Measurements from ENCODE around the gene PTPMT1.
"Not testable (repeated sequence)": the region's sequence is repeated elsewhere in the genome, so short reads cannot be mapped to it uniquely, and the experiment has no call there.

PTPMT1 gene, protein sequence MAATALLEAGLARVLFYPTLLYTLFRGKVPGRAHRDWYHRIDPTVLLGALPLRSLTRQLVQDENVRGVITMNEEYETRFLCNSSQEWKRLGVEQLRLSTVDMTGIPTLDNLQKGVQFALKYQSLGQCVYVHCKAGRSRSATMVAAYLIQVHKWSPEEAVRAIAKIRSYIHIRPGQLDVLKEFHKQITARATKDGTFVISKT

DNA sequence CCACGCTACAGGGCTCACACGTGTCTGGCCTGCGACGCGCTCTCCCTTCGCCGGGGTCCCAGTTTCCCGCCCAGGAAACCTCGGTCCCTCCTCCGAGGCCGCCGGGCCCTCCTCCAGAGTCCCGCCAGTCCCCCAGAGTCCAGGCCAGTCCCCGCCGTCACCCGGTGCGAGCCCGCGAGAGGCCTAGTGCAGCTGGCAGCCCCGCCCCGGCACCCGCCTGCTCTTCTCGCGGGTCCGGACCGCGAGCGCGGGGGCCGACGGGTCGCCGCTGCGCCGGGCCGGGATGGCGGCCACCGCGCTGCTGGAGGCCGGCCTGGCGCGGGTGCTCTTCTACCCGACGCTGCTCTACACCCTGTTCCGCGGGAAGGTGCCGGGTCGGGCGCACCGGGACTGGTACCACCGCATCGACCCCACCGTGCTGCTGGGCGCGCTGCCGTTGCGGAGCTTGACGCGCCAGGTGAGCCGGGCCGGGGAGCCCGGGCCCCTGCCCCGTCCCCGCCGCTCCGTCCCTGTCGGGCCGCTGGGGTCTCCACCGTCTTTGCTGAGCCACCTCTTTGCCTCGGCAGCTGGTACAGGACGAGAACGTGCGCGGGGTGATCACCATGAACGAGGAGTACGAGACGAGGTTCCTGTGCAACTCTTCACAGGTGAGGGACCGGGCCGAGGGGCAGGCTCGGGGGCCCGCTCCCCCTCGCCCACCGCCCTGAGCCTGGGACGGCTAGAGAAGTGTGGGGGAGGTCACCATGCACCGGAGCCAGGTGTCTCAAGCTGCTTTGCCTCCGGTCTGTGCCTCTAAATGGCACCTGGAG, at the start of gene PTPMT1:
TSS of gene PTPMT1 (plus strand) at position 260 of the 809 bp plus-strand sequence. CDS start at position 284, 24 bp downstream.
- FAIRE-seq (no peak), DNase-seq (ENCODE audit: insufficient read length, low spot score) (peak; percentile 80)
- TF ChIP-seq POLR2A (IDR thresholded peaks at IDR 0.05; ENCODE audit: low read depth, low read length), result peak; percentile 89

DNA sequence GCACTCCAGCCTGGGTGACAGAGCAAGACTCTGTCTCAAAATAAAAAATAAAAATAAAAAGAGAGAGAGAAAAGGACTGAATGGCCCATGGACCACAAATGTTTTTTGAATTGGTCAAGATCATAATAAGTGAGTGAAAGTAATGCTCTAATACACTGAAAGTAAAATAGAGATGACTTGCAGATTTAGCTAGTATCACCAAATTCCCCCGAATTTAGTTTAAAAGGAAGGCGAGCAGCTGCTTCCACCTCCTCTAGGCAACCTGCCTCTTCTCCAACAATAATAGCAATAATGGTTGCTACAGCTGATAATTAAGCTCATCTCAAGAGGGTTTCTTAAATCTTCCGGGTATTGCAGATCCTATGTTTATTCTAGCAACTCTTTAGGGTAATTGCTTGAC, 49.2 kb upstream of the PTPMT1 start:
- DNase-seq (ENCODE audit: insufficient read length, low spot score) (no peak), FAIRE-seq (no peak)
- no peak for TF ChIP-seq POLR2A (IDR thresholded peaks at IDR 0.05; ENCODE audit: low read depth, low read length)

DNA sequence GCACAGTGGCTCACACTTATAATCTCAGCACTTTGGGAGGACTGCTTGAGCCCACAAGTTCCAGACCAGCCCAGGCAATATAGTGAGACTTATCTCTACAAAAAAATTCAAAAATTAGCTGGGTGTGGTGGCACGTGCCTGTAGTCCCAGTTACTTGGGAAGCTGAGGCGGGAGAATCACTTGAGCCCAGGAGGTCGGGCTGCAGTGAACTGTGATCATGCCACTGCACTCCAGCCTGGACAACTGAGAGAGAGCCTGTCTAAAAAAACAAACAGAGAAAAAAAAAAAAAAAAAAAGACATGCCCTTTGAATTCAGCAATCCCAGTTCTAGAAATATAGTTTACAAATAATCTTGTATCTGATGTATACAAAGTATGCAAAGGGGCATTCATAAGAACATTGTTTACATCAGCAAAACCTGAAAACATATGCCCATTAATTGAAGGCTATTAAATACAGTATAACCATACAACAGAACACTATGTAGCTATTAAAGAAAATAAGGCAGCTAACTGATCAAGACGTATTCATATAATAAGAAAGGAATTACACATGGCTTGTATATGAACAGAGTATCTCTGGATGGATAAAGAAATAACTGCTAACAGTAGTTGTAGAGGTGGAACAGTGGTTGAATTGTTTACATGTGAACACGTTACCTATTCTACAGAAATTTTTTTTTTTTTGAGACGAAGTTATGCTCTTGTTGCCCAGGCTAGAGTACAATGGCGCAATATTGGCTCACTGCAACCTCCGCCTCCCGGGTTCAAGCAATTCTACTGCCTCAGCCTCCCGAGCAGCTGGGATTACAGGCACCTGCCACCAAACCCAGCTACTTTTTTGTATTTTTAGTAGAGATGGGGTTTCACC, 48.2 kb upstream of the PTPMT1 start:
- no peak for TF ChIP-seq POLR2A (IDR thresholded peaks at IDR 0.05; ENCODE audit: low read depth, low read length)
- no peak for FAIRE-seq

DNA sequence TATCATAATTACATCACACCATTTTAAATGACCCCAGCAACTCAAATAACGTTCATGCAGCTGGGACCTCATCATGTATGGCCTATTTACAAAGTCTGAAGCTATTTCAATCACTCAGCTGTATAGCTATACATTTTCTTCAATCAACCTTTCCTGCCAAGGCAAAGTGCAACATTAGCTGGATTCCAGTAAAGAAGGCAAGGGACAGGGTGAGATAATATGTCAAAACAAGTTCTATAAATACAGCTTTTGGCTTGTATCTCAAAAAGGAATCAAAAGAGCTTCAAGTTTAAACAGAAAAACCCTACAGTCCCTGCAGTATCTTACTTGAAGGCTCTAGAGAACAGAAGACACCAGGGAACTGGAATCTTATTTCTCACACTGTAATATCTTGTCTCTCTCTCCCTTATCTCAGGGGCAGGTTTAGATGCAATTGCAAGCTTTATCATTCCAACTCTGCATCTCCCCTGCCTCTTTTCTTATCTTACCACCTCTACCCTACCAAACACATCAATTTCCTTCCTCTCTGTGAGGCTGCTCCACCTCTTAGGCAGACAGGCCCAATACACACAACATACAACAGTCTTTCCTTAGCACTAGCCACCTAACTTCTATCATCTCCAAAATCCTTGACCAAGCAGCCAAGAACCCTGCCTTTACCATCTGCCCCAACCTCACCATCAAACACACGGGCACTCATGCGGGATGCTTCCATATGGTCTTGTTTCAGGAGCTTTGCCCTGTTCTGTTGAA, 47.0 kb upstream of the PTPMT1 start:
- no peak for FAIRE-seq
- DNase-seq (ENCODE audit: insufficient read length, low spot score), result no peak
- TF ChIP-seq POLR2A (IDR thresholded peaks at IDR 0.05; ENCODE audit: low read depth, low read length), result no peak

More for the DNA sequence above, 48.2 kb upstream of the PTPMT1 start:
- no peak for DNase-seq (ENCODE audit: insufficient read length, low spot score)

DNA sequence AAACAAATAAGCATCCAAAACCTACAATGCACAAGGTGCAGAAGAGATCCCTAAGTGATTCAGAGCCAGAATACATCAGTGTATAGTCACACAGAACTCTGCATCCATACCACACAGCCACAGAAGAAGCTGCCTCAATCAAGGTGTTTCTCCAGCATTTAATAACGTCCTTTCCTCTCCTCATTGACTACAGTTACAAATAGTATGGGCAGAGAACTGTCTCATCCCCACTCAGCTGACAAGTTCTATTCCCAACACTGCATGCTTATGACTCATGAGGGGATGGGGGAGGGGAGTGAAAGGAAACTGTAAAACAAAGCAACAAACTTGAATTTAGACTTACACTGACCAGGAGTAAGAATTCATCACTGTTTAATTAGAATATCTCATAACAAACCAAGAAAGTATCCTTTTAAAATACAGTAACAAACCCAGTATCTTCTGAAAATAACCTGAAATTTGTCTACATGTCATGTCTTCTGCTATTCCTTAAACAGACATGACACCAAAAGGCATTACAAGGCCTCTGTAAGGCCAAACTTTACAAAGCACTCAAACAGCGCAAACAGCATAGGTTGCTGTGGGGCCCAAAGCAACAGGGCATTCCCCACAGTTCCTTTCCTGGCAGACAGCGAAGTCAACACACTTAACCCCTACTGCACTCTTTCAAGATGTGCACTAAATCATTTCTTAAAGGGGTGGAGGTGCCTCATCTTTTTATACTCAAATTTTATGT, 41.7 kb upstream of the PTPMT1 start:
- FAIRE-seq, result peak; percentile 95
- TF ChIP-seq POLR2A (IDR thresholded peaks at IDR 0.05; ENCODE audit: low read depth, low read length), result no peak
- peak; percentile 63 for DNase-seq (ENCODE audit: insufficient read length, low spot score)

DNA sequence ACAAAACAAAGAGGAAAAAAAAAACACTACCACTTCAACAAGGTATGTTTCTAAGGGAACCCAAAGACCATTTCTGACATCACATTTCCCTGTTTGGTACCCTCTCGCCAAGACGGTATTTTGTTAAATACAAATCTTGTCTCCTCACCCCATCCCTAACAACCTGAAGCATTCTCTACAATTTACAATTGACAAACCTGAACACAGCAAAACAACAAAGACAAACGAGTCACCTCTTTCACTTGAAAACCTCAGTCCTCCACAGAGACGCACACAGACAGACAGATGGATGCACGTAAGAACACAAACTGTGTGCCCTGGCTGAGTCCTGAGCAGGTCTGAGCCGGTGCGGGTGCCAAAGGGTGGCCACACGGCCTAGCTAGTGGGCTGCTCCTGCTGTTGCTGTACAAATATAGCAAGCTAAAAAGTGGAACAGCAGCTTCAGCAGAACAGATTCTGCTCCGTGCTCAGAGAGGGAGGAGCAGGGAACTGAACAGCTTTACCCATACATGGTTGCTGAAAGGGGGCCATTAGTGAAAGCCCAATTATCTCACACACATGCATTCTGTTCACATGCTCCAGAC, 41.0 kb upstream of the PTPMT1 start:
- FAIRE-seq (peak; percentile 15), DNase-seq (ENCODE audit: insufficient read length, low spot score) (no peak)
- no peak for TF ChIP-seq POLR2A (IDR thresholded peaks at IDR 0.05; ENCODE audit: low read depth, low read length)

DNA sequence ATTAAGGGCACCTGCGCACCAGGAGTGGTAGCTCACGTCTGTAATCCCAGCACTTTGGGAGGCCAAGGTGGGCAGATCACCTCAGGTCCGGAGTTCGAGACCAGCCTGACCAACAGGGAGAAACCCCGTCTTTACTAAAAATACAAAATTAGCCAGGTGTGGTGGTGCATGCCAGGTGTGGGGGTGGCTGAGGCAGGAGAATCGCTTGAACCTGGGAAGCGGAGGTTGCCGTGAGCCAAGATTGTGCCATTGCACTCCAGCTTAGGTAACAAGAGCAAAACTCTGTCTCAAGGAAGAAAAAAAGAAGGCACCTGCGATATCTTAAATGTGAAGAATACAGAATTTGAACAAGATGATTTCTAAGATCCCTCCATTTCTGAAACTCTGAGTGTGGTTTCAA, 39.4 kb upstream of the PTPMT1 start:
- DNase-seq (ENCODE audit: insufficient read length, low spot score); FAIRE-seq: not testable (repeated sequence)

DNA sequence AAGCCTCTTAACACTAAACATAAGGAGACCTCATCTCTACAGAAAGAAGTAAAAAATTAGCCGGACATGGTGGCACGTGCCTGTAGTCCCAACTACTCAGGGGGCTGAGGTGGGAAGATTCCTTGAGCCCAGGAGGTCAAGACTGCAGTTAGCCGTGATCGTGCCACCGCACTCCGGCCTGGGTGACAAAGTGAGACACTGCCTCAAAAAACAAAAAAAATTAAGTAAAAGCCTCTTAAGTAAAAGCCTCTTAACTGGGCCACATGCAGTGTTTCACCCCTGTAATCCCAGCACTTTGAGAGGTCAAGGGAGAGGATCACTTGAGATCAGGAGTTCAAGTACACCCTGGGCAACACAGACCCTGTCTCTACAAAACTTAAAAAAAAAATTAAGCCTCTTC, 38.2 kb upstream of the PTPMT1 start:
- no peak for DNase-seq (ENCODE audit: insufficient read length, low spot score)
- TF ChIP-seq POLR2A (IDR thresholded peaks at IDR 0.05; ENCODE audit: low read depth, low read length), result no peak
- FAIRE-seq, result no peak

DNA sequence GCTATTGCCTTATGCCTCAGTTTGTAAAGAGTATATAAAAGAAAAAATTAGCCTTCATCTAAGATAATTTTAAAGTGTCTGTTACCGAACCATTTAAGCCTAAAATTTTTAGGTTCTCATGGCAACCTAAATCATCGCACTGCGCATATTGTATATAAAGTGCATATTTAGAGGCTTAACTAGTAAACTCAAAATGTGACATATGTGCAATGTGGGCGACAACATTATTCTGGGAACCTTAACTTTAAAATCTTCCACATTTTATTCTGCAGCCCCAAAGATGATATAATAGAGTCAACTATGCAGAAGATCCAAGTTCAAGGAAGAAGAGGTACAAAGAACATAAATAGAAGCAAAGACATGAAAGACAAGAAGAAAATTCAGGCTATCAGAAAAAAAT, 35.4 kb upstream of the PTPMT1 start:
- TF ChIP-seq POLR2A (IDR thresholded peaks at IDR 0.05; ENCODE audit: low read depth, low read length), result no peak
- DNase-seq (ENCODE audit: insufficient read length, low spot score) (no peak), FAIRE-seq (no peak)

DNA sequence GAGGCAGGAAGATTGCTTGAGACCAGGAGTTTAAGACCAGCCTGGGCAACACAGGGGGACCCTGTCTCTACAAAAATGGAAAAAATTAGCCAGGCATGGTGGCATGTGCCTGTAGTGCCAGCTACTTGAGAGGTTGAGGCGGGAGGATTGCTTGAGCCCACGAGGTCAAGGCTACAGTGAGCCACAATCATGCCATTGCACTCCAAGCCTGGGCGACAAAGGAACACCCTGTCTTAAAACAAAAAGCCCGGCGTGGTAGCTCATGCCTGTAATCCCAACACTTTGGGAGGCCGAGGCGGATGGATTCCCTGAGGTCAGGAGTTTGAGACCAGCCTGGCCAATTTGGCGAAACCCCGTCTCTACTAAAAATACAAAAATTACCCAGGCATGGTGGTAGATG, 34.7 kb upstream of the PTPMT1 start:
- not testable (repeated sequence) for FAIRE-seq; DNase-seq (ENCODE audit: insufficient read length, low spot score)

DNA sequence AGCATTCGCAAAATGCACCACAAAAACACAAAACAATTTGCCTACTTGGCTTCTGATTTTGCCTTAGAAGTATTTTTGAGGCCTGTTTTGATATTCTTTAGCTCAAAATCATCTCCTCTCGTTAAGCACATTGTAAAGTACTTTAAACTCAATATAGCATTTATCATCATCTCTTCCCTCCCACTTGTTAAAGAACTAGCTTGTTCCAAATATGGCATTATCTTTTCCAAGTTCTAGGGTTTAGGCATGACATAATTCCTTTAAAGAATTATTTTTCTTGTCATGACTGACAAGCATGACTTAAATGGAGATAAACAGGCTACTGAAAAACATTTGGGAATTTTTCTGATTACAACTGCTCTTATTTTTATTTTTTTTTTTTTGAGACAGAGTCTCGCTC, 33.7 kb upstream of the PTPMT1 start:
- DNase-seq (ENCODE audit: insufficient read length, low spot score) (no peak), FAIRE-seq (no peak)
- no peak for TF ChIP-seq POLR2A (IDR thresholded peaks at IDR 0.05; ENCODE audit: low read depth, low read length)

DNA sequence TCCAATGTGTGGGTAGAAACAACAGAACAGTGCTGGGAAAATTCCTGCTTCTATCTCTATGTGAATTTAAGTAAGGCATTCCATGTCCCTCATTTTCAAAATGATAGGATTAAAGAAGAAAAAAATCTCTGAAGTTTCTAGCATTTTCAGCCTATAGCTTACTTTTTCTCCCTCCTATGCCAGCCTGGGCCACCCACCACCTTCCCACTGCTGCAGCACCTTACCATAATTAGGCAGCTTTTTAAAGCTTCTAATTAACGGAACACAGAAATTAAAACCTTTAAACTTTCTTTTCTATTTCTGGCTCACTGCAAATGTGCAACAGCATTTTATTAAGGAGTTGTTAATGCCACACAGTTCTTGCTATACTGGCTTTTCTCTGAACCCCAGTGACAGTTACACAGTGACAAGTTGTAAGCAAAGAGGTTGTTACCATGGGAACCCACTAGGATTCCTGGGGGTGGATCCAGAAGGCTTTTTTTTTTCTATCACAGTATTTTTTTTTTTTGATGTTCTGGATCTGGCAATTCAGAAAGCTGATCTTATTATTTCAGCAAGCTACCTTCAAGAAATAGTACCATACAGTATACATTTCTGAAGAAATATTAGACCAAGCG, 32.7 kb upstream of the PTPMT1 start:
- no peak for DNase-seq (ENCODE audit: insufficient read length, low spot score)
- no peak for FAIRE-seq
- TF ChIP-seq POLR2A (IDR thresholded peaks at IDR 0.05; ENCODE audit: low read depth, low read length), result no peak

Data from H54 (cell line).